HEK293 (cell line): ENCODE data around the gene CUEDC1.

Experiments
- BCL11A ChIP-seq: fragments of 450-650 bp; formaldehyde crosslinking; IDR thresholded peaks from 2 replicates; pipeline ENCODE4 v1.5.1; 2016; ENCODE audit warnings: low read depth, missing biosample characterization, missing genetic modification characterization
- OVOL3 ChIP-seq: fragments of 450-650 bp; formaldehyde crosslinking; IDR thresholded peaks from 2 replicates; pipeline ENCODE4 v1.5.1; 2016; ENCODE audit warnings: missing biosample characterization, missing genetic modification characterization
- ZNF121 ChIP-seq: fragments of 450-650 bp; formaldehyde crosslinking; IDR thresholded peaks from 2 replicates; pipeline ENCODE4 v1.5.1; 2016; ENCODE audit warnings: missing biosample characterization, missing genetic modification characterization
- ZNF274 ChIP-seq, 2 experiments: fragments of 200-500 bp in 1 of 2; fragments of 450-650 bp in 1 of 2; sonication (Bioruptor generic) in 1 of 2; formaldehyde crosslinking in 1 of 2; IDR thresholded peaks; 2 replicates each; pipeline versions ENCODE4 v1.5.1 to v1.6.1; 2014 to 2016; ENCODE audit warnings: borderline replicate concordance in 1 of 2, inconsistent platforms in 1 of 2, low read length in 1 of 2, missing biosample characterization in 1 of 2, missing genetic modification characterization in 1 of 2
- ZNF558 ChIP-seq: fragments of 450-650 bp; formaldehyde crosslinking; IDR thresholded peaks from 2 replicates; pipeline ENCODE4 v1.5.1; 2016; ENCODE audit warnings: missing biosample characterization, missing genetic modification characterization
- ZNF561 ChIP-seq: fragments of 450-650 bp; IDR thresholded peaks from 2 replicates; pipeline ENCODE4 v1.5.1; 2018; ENCODE audit warnings: missing biosample characterization, missing genetic modification characterization, borderline replicate concordance
- ZNF768 ChIP-seq: fragments of 450-650 bp; formaldehyde crosslinking; IDR thresholded peaks from 2 replicates; pipeline ENCODE4 v1.5.1; 2018; ENCODE audit warnings: missing biosample characterization, mild to moderate bottlenecking, missing genetic modification characterization
- TF ChIP-seq, protein P1 (sequence below): fragments of 450-650 bp; formaldehyde crosslinking; IDR thresholded peaks from 2 replicates; pipeline ENCODE4 v1.5.1; 2016; ENCODE audit warnings: missing biosample characterization, missing genetic modification characterization
- TF ChIP-seq, protein P2 (sequence below): fragments of 450-650 bp; formaldehyde crosslinking; IDR thresholded peaks from 2 replicates; pipeline ENCODE4 v1.5.1; 2016; ENCODE audit warnings: missing biosample characterization, missing genetic modification characterization
- TF ChIP-seq, protein P3 (sequence below): fragments of 450-650 bp; formaldehyde crosslinking; IDR thresholded peaks from 2 replicates; pipeline ENCODE4 v1.5.1; 2016; ENCODE audit warnings: missing biosample characterization, missing genetic modification characterization

DNA sequence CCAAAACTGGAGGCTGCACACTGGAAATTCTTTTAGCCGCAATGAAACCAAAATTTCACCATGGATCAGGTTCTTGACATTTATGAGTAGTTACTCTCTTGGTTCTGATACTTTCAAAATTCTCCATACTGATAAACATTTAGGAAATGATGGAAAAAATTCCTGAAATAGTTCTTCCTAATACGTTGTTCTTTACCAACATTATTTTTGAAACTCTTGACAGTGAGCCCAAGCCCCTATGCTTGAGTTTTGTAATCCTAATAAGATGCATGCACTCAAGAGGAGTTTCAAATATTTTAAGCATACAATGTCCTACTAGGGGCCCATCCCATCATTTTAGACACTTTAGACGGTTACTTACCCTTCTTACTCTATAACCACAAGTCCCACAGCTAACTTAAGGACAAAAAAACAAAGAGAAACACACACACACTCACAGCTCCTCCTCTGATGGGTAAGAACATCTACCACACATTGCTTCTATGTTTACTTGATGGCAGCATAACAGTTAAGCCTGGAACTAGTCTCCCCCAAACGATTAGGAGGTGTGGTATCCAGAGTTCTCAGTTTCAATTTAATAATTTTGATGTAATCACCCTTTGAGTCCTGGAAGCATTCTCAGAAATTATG is 29.2 kb upstream of the CUEDC1 start:
- TF ChIP-seq, protein P1, sequence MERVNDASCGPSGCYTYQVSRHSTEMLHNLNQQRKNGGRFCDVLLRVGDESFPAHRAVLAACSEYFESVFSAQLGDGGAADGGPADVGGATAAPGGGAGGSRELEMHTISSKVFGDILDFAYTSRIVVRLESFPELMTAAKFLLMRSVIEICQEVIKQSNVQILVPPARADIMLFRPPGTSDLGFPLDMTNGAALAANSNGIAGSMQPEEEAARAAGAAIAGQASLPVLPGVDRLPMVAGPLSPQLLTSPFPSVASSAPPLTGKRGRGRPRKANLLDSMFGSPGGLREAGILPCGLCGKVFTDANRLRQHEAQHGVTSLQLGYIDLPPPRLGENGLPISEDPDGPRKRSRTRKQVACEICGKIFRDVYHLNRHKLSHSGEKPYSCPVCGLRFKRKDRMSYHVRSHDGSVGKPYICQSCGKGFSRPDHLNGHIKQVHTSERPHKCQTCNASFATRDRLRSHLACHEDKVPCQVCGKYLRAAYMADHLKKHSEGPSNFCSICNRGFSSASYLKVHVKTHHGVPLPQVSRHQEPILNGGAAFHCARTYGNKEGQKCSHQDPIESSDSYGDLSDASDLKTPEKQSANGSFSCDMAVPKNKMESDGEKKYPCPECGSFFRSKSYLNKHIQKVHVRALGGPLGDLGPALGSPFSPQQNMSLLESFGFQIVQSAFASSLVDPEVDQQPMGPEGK (tag by site-specific recombination): no peak
- TF ChIP-seq ZNF768 (tag by site-specific recombination) (no peak), ZNF558 (tag by site-specific recombination) (no peak), OVOL3 (tag by site-specific recombination) (no peak), ZNF561 (tag by site-specific recombination) (no peak), ZNF121 (tag by site-specific recombination) (no peak), BCL11A (no peak), ZNF274 (IDR thresholded peaks at IDR 0.05; ENCODE audit: low read length) (no peak), ZNF274 (tag by site-specific recombination; IDR thresholded peaks at IDR 0.05; ENCODE audit: borderline replicate concordance) (no peak)
- TF ChIP-seq, protein P2, sequence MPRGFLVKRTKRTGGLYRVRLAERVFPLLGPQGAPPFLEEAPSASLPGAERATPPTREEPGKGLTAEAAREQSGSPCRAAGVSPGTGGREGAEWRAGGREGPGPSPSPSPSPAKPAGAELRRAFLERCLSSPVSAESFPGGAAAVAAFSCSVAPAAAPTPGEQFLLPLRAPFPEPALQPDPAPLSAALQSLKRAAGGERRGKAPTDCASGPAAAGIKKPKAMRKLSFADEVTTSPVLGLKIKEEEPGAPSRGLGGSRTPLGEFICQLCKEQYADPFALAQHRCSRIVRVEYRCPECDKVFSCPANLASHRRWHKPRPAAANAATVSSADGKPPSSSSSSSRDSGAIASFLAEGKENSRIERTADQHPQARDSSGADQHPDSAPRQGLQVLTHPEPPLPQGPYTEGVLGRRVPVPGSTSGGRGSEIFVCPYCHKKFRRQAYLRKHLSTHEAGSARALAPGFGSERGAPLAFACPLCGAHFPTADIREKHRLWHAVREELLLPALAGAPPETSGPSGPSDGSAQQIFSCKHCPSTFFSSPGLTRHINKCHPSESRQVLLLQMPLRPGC: no peak
- TF ChIP-seq, protein P3, sequence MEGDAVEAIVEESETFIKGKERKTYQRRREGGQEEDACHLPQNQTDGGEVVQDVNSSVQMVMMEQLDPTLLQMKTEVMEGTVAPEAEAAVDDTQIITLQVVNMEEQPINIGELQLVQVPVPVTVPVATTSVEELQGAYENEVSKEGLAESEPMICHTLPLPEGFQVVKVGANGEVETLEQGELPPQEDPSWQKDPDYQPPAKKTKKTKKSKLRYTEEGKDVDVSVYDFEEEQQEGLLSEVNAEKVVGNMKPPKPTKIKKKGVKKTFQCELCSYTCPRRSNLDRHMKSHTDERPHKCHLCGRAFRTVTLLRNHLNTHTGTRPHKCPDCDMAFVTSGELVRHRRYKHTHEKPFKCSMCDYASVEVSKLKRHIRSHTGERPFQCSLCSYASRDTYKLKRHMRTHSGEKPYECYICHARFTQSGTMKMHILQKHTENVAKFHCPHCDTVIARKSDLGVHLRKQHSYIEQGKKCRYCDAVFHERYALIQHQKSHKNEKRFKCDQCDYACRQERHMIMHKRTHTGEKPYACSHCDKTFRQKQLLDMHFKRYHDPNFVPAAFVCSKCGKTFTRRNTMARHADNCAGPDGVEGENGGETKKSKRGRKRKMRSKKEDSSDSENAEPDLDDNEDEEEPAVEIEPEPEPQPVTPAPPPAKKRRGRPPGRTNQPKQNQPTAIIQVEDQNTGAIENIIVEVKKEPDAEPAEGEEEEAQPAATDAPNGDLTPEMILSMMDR (tag by site-specific recombination): no peak
